GM15510 (cell line): ENCODE results near the gene GTPBP2.
A peak's percentile ranks its signal among the peaks of the same experiment; 100 is the strongest.

Source experiments
- POLR2A ChIP-seq: IDR thresholded peaks from 3 replicates; pipeline ENCODE4 v1.6.1; 2011; ENCODE audit warnings: borderline replicate concordance; ENCODE audit not compliant: insufficient read length; ENCODE audit errors: extremely low read depth

GTPBP2 gene

DNA sequence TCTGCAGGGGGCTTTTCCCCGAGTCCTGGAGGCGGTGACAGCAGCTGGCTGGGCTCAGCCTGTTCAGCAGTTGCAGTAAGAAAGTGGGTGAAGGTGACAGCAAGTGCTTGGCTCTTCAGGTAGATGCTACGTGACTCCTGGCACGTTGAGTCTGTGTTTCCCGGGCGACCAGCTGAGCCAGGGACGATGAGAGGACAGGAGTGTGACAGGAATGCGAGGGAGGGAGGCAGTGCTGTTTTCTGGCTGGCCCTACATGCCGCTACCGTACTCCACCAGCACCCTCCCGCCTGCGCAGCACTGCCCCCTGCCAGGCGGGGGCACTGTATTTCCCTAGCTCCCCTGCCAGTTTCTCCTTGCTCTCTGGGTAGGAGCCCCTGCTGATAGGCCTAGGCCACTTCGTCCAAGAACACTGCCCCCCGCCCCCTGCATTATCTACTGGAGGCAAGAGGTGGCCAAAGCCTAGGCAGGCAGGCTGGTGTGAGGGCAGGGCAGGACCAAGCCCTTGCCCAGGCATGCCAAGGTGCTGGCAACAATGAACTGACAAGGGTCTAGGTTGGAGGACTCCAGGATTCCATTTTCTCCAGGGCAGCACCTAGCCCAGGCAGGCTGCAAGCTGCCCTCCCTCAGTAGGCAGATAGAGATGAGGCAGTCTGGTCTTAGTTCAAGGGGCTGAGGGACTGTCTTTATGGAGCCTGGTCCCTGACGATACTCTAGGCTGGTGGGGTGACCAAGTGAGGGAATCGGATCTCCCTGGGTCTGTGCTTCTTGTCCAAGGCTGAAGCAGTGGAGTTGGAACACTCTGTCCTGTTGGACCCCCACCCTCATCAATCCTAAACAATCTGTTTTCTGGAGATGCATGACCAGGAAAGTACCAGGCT, 39.3 kb upstream of the GTPBP2 start:
- no peak for TF ChIP-seq POLR2A

DNA sequence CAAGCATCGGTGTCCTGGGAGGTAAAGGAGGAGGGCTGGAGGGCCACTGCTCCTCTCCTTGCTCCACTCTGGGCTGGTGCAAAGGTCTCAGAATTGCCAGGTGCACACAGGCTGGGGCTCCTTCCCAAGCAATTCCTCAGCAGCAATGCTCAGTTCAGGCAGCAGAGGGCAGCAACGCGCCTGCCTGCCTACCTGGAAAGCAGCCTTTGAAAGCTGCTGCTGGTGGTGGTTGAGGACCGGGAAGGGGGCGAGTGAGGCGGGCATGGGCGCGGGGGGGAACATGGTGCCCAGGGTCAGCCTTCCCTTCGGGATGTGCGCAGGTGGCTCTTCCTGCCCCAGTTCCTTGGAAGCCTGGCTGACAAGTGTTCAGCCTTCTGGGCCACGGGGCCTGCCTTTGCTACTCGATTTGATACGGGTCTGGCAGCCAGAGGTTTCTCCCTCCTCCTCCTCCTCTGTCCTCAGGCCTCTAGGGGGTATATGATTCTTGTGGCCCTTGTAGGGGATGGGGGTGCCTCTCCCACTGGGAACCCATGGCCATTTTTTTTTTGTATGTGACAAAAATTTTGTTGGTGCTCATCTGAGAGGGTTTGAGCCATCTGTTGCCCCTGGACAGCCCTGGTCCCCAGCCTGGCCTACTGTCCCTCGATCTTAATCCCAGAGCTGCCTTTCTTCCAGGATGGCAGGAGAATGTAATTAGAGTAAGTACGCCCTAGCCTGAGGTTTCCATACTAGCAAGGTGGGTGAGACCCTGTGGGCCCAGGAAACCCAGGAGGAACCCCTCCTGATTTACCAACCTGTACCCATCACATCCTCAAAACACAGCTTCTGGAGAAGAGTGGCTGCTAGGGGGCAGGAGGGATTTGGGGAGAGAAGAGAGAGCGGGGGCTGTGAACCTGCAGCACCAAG, 38.4 kb upstream of the GTPBP2 start:
- TF ChIP-seq POLR2A: no peak

DNA sequence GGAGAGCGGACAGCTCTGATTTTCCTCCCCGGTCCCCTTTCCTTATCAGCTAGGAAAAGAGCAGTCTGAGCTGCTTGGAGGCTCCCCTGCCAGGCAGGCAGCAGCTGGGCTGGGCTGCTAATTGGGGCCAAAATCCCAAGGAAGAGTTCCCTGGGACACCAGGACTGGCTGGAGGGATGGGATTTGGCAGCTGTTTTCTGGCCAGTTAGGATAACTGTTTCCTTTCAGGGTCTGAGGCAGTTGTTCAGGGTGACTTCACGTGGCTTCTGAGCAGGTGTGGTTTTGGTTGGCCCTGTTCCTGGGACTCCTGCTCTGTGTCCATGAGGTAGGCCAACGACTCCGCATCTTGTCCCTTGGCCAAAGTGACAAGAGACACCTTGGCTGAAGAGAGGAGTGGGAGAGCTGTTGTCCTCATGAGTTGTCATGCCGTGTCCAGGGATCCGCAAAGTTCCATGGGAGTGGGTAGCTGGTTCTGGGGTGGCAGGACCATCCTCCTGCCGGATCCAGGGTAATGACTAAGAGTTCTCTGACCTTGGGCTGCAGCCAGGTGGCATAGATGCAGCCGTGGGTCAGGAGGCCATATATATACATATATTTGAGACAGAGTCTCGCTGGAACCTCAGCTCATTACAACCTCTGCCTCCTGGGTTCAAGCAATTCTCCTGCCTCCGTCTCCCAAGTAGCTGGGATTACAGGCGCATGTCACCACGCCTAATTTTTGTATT, 37.3 kb upstream of the GTPBP2 start:
- no peak for TF ChIP-seq POLR2A

DNA sequence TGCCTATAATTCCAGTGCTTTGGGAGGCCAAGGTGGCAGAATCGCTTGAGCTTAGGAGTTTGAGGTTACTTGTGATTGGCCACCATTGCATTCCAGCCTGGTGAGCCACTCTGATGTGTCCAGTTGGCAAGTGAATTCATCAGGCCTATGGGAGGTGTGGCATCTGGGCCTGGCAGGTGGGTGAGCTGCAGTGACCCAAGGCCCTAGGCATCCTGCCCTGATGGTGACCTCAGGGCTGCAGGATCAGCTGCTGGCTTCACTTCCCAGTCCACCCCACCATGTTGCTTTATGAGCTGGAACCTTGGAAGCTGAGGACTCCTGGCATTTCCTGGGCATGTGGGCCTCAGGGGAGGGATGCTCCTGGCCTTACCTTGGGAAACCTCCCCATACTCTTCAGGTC, 36.3 kb upstream of the GTPBP2 start:
- TF ChIP-seq POLR2A: no peak

DNA sequence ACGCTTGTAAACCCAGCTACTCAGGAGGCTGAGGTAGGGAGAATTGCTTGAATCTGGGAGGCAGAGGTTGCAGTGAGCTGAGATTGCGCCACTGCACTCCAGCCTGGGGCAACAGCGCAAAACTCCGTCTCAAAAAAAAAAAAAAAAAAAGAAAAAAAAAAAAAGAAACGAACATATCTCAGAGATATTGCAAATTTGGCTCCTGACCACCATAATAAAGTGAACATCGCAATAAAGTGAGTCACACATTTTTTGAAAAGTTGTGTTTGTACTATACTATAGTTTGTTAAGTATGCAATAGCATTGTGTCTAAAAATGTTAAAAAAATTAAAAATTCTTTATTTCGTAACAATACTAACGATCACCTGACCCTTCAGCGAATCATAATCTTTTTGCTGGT, 29.1 kb upstream of the GTPBP2 start:
- no peak for TF ChIP-seq POLR2A

DNA sequence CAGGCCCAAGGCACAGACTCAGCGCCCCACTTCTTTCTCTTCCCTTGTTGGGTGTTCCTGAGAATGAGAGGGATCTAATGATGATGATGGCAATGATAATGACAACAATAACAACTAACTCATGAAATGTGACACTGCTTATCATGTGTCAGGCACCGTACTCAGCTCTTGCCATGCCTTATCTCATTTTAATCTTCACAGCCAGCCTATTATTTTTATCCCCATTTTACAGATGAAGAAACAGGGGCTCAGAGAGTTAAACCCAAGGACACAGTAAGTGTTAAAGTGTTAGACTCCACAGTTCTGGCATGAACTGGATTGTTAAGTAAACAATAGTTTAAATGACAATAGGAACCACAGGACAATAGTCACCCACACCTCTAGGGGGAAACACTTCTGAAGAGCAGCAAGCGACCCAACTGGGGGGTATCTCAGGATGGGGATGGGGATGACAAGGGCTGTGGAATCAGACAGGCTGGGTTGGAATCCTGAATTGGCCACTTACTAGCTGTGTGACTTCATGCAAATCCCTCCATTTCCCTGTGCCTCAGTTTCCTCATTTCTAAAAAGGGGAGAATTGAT, 28.2 kb upstream of the GTPBP2 start:
- TF ChIP-seq POLR2A: no peak

DNA sequence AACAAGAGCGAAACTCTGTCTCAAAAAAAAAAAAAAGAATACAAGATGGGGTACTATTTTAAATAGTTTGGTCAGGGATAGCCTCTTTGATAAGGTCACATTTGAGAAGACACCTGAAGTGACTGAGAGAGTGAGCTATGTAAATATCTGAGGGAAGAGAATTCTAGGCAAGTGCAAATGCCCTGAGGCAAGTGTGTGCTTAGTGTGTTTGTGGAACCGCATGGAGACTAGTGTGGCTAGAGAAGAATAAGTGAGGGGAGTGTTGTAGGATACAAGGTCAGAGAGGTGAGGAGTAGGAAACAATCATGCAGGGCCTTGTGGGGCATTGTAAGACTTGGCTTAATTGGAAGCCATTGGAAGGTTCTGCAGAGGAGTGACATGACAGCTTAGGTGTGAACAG, 19.2 kb upstream of the GTPBP2 start:
- TF ChIP-seq POLR2A: no peak

DNA sequence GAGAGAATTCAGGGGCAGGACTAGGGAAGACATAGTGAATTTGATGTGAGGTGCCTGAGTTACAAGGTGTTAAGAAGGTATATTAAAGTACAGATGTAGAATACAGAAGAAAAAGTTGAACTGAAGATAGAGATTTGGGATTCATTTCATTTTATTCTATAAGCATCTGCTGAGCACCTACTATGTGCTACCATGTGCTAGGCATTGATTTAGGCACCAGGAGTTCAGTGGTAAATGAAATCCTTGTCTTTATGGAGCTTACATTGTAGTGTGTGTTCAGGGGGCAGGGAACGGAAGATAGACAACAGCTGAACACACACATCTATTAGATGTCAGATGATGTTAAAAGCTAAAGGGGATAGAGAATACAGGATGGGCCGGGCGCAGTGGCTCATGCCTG, 18.5 kb upstream of the GTPBP2 start:
- TF ChIP-seq POLR2A: no peak

DNA sequence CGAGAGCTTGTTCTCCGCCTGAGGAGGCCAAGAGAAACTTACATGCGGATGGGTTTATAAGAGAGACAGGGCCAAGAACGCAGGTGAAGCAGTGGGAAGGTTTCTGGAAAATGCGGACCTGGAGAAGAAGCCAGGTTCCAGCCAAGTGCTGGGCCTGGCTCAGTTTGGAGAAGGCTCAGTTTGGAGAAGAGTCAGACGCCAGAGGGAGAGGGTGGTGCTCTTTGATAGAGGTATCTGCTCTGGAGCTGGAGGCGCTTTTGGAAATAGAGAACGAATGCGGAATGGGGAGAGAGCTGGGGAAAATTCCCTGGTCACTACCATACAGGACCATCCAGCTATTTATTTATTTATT, 16.5 kb upstream of the GTPBP2 start:
- no peak for TF ChIP-seq POLR2A

DNA sequence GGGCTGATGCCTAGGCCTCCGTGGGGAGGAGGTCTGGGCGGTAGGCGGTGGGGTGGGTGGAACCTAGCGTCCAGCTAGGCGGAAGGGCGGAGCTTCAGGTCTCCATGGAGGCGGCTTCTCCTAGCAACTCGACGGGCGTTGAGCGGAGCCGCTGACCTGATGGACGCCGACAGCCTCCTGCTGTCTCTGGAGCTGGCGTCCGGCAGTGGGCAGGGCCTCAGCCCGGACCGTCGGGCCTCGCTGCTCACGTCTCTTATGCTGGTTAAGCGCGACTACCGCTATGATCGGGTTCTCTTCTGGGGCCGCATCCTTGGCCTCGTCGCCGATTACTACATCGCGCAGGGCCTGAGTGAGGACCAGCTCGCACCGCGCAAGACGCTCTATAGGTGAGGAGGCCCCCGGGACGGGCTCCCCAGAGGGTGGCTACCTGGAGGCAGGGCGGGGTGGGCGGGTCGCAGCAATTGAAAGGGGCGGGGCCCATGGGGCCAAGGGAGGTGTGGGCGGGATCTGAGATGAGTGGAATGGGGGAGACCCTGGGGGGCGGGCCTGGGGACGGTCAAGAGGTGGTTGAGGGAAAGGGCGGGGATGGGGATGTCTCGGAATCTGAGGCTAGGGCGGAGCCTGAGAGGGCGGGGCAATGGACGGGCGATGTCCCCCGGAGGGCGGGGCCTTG, 16.0 kb upstream of the GTPBP2 start, which contains the start of gene RSPH9:
RSPH9 (plus strand) TSS at position 97 of the 673 bp plus-strand sequence; CDS start at position 160, 63 bp downstream.
- no peak for TF ChIP-seq POLR2A

DNA sequence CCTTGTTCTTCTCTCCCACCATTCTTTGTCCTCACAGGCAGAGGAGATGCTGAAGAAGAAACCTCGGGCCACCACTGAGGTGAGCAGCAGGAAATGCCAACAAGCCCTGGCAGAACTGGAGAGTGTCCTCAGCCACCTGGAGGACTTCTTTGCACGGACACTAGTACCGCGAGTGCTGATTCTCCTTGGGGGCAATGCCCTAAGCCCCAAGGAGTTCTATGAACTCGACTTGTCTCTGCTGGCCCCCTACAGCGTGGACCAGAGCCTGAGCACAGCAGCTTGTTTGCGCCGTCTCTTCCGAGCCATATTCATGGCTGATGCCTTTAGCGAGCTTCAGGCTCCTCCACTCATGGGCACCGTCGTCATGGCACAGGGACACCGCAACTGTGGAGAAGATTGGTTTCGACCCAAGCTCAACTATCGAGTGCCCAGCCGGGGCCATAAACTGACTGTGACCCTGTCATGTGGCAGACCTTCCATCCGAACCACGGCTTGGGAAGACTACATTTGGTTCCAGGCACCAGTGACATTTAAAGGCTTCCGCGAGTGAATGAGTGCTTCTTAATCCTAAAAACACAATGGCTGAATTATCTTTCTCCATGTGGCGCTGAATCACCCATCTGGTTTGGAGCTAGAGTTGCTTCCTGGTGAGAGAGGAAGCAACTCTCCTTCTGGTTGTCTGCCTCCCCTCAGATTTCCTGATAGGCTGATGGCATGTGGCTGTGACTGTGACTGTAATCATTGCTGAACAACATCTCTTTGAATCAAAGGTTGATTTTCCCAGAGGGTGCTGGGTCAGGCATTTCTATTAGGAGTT, 11.1 kb upstream of the GTPBP2 start:
- no peak for TF ChIP-seq POLR2A

DNA sequence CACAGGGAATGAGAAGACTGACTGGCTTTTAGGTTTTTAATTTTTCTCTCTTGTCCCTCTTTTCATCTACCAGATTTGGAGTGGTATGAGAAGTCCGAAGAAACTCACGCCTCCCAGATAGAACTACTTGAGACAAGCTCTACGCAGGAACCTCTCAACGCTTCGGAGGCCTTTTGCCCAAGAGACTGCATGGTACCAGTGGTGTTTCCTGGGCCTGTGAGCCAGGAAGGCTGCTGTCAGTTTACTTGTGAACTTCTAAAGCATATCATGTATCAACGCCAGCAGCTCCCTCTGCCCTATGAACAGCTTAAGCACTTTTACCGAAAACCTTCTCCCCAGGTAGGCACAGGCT, 7.2 kb upstream of the GTPBP2 start:
- TF ChIP-seq POLR2A: no peak

DNA sequence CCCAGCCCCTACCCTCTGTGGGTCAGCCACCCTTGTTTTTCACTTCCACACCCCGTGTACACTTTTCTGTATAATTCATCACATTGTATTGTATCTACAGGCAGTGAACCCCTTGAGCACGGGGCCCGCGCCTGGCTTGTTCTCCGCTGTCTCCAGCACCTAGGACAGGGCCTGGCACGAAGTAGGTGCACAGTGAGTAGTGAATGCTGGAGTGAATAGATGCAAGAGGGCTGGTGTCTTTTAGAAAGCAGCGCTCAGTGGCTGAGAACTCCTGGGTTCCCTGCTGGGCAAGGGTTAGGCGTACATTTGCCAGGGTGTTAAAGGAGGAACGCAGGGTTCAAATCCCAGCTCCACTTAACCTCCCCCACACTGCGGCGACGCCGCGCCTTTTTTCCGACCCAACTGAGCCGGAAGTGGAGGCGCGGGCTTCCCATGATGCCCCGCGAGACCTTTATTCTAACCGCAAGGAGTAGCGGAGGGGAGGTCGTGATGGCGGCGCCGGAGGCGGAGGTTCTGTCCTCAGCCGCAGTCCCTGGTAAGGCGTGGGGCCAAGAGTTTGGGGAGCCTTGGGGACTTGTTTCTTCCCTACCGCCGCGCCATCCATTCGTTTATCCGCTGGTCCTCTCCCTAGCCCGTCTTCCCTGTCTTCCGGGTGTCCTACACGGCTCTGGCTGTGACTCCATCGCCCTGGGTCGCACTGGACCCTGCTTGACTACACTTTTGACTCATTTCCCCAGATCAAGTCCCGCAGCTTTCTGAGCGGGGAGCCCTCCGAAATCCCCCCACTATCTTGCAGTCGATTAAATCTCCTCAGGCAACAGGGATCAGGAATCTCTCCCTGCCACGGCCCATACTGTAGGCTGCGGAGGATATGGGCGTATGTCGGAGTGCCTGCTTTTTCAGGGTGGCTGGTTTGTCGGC, 6.6 kb upstream of the GTPBP2 start, which contains the start of gene MAD2L1BP:
MAD2L1BP (plus strand) TSS at position 454 of the 921 bp plus-strand sequence; CDS start at position 490, 36 bp downstream.
- TF ChIP-seq POLR2A: peak; percentile 92
